CD14-positive monocyte (primary cell): Measurements from ENCODE around the gene SNAP25. TPM values are rescaled to one million over a fixed set of nuclear protein-coding genes. Genes with fewer than 3 reads are reported as not detected.

ENCODE experiments used
- DNase-seq, 3 donors: peaks; one replicate each; pipeline ENCODE4 v3.0.0-alpha.2; 2011 to 2022
- H2AFZ ChIP-seq: 2 replicates; pipeline ENCODE4 v1.6.0; 2012; ENCODE audit warnings: mild to moderate bottlenecking, low read depth, low read length, inconsistent platforms; ENCODE audit not compliant: insufficient read depth, poor library complexity, severe bottlenecking
- H3K27ac ChIP-seq, 2 donors: 1 replicate in 1 of 2; 2 replicates in 1 of 2; pipeline ENCODE4 v1.5.1; 2012 to 2013; ENCODE audit warnings: low read length in 2 of 2, control low read depth in 1 of 2, inconsistent platforms in 1 of 2, low read depth in 1 of 2, mild to moderate bottlenecking in 1 of 2
- H3K27me3 ChIP-seq, 2 donors: one replicate each; pipeline versions ENCODE4 v1.6.0 to v1.6.1; 2011 to 2013; ENCODE audit warnings: low read length in 2 of 2; ENCODE audit not compliant: control insufficient read depth in 2 of 2, insufficient read depth in 2 of 2
- H3K36me3 ChIP-seq, 2 donors: replicated peaks in 1 of 2; 1 replicate in 1 of 2; 2 replicates in 1 of 2; pipeline versions ENCODE4 v1.5.1 to v1.6.1; 2012 to 2013; ENCODE audit warnings: low read length in 2 of 2, control low read depth in 1 of 2, inconsistent platforms in 1 of 2, mild to moderate bottlenecking in 1 of 2; ENCODE audit not compliant: insufficient read depth in 2 of 2, control insufficient read depth in 1 of 2
- H3K4me1 ChIP-seq, 2 donors: 1 replicate in 1 of 2; 2 replicates in 1 of 2; pipeline versions ENCODE4 v1.5.1 to v1.6.1; 2012 to 2013; ENCODE audit warnings: low read length in 2 of 2, control low read depth in 1 of 2, inconsistent platforms in 1 of 2, mild to moderate bottlenecking in 1 of 2, moderate library complexity in 1 of 2; ENCODE audit not compliant: insufficient read depth in 2 of 2, control insufficient read depth in 1 of 2
- H3K4me2 ChIP-seq: replicated peaks from 2 replicates; pipeline ENCODE3; 2012; ENCODE audit warnings: low read length, moderate library complexity, mild to moderate bottlenecking; ENCODE audit not compliant: poor library complexity, severe bottlenecking; ENCODE audit errors: extremely low read depth
- H3K4me3 ChIP-seq, 3 experiments: fragments of 200-600 bp in 1 of 3; sonication (generic) in 1 of 3; replicated peaks in 1 of 3; 1 replicate in 2 of 3; 2 replicates in 1 of 3; pipeline ENCODE4 v1.5.1; 2011 to 2013; ENCODE audit warnings: low read length in 3 of 3, mild to moderate bottlenecking in 3 of 3, control low read depth in 2 of 3, low read depth in 2 of 3, inconsistent platforms in 1 of 3, moderate library complexity in 1 of 3
- H3K79me2 ChIP-seq: 2 replicates; pipeline ENCODE4 v1.6.0; 2012; ENCODE audit warnings: mild to moderate bottlenecking, control low read depth, inconsistent platforms, low read length, moderate library complexity; ENCODE audit not compliant: insufficient read depth
- H3K9ac ChIP-seq: 2 replicates; pipeline ENCODE4 v1.6.0; 2017; ENCODE audit warnings: low read length, mild to moderate bottlenecking; ENCODE audit not compliant: insufficient read depth, poor library complexity, severe bottlenecking
- H3K9me3 ChIP-seq, 2 donors: replicated peaks in 1 of 2; 1 replicate in 1 of 2; 2 replicates in 1 of 2; pipeline versions ENCODE4 v1.5.1 to v1.6.1; 2012 to 2013; ENCODE audit warnings: low read length in 2 of 2, control low read depth in 1 of 2; ENCODE audit not compliant: control insufficient read depth in 1 of 2, insufficient read depth in 1 of 2
- H4K20me1 ChIP-seq: 2 replicates; pipeline ENCODE4 v1.6.0; 2012; ENCODE audit warnings: mild to moderate bottlenecking, low read length, control low read depth, moderate library complexity; ENCODE audit not compliant: insufficient read depth
- H3K27ac Mint-ChIP-seq, 7 donors: one replicate each; pipeline ENCODE4 v1.8.0; 2020; ENCODE audit warnings: mild to moderate bottlenecking in 7 of 7, mixed read lengths in 7 of 7, moderate library complexity in 6 of 7, inconsistent platforms in 2 of 7
- H3K27me3 Mint-ChIP-seq, 3 donors: one replicate each; pipeline ENCODE4 v1.8.0; 2021 to 2022; ENCODE audit warnings: low read depth in 3 of 3, mild to moderate bottlenecking in 3 of 3, mixed read lengths in 3 of 3, moderate library complexity in 3 of 3, inconsistent platforms in 1 of 3
- H3K36me3 Mint-ChIP-seq, 2 donors: one replicate each; pipeline ENCODE4 v1.8.0; 2020; ENCODE audit warnings: mixed read lengths in 2 of 2, inconsistent platforms in 1 of 2, mild to moderate bottlenecking in 1 of 2
- H3K4me1 Mint-ChIP-seq: one replicate; pipeline ENCODE4 v1.8.0; 2020; ENCODE audit warnings: mild to moderate bottlenecking, mixed read lengths
- H3K4me3 Mint-ChIP-seq, 2 donors: one replicate each; pipeline ENCODE4 v1.8.0; 2020; ENCODE audit warnings: mild to moderate bottlenecking in 2 of 2, mixed read lengths in 2 of 2, moderate library complexity in 1 of 2
- H3K9me3 Mint-ChIP-seq, 7 donors: one replicate each; pipeline ENCODE4 v1.8.0; 2020 to 2022; ENCODE audit warnings: mixed read lengths in 7 of 7, mild to moderate bottlenecking in 6 of 7, moderate library complexity in 6 of 7, inconsistent platforms in 2 of 7
- WGBS: methylation state at CpG from one replicate; pipeline ENCODE4 v1.1.5; 2013; ENCODE audit warnings: missing lambda C conversion rate; ENCODE audit not compliant: insufficient coverage; 5-methylcytosine and 5-hydroxymethylcytosine counted together
- intact Hi-C, 2 donors: fragments of 100-400 bp; cut with micrococcal nuclease; formaldehyde crosslinking; loops; one replicate each; pipeline versions ENCODE4 v1.15.0 to v1.15.1; 2023
- polyA plus RNA-seq, 3 donors: library from polyadenylated mRNA; depleted of rRNA in 1 of 3; unstranded in 2 of 3; stranded (reverse) in 1 of 3; fragments of 300-500 nt in 2 of 3; fragments of >200 nt in 1 of 3; fragmentation: Illumina TruSeq in 2 of 3; gene quantifications; 1 replicate in 2 of 3; 2 replicates in 1 of 3; pipeline ENCODE4 v1.2.3, GENCODE V29; 2012 to 2021
- TF ChIP-seq, protein P1 (sequence below): fragments of 200-600 bp; IDR thresholded peaks from one replicate; pipeline ENCODE4 v1.8.0; 2022; ENCODE audit warnings: antibody characterized with exemption, mild to moderate bottlenecking

Gene SNAP25
- polyA plus RNA-seq, 3 donors: not detected

GRCh38 chr20:10178091-10178490 lies 40.5 kb upstream of the SNAP25 start:
- Histone ChIP-seq H2AFZ (no peak overlapping the region), H3K4me3 (no peak overlapping the region), H4K20me1 (no peaks in the 10 kb centered on the region), H3K27ac (no peak overlapping the region), H3K27me3 (no peaks in the 10 kb centered on the region), H3K79me2 (no peaks in the 10 kb centered on the region), H3K4me1 (no peaks in the 10 kb centered on the region), H3K9ac (no peak overlapping the region), H3K4me2 (no peak overlapping the region), H3K9me3 (no peaks in the 10 kb centered on the region), H3K36me3 (no peaks in the 10 kb centered on the region)
- intact Hi-C loops: no loop called here
- Mint-ChIP-seq H3K9me3 (peaks cover 0 to under 1% (median 0%) of the 10 kb centered on the region in 7 donors), H3K27ac (no peak overlapping the region), H3K36me3 (no peaks in the 10 kb centered on the region), H3K27me3 (peaks cover 5 to 7% (median 5%) of the 10 kb centered on the region in 3 donors), H3K4me1 (no peaks in the 10 kb centered on the region), H3K4me3 (no peak overlapping the region)
- TF ChIP-seq, protein P1, sequence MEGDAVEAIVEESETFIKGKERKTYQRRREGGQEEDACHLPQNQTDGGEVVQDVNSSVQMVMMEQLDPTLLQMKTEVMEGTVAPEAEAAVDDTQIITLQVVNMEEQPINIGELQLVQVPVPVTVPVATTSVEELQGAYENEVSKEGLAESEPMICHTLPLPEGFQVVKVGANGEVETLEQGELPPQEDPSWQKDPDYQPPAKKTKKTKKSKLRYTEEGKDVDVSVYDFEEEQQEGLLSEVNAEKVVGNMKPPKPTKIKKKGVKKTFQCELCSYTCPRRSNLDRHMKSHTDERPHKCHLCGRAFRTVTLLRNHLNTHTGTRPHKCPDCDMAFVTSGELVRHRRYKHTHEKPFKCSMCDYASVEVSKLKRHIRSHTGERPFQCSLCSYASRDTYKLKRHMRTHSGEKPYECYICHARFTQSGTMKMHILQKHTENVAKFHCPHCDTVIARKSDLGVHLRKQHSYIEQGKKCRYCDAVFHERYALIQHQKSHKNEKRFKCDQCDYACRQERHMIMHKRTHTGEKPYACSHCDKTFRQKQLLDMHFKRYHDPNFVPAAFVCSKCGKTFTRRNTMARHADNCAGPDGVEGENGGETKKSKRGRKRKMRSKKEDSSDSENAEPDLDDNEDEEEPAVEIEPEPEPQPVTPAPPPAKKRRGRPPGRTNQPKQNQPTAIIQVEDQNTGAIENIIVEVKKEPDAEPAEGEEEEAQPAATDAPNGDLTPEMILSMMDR: no peak
- DNase-seq: no peak
- no CpG with 5 or more reads among the region's 1 CpG for WGBS

GRCh38 chr20:10178727-10179313 lies 39.8 kb upstream of the SNAP25 start:
- no peaks in the 10 kb centered on the region for H3K36me3 Mint-ChIP-seq
- Histone ChIP-seq H3K4me3 (no peak overlapping the region), H3K4me2 (no peak overlapping the region), H3K9ac (no peak overlapping the region), H3K9me3 (no peaks in the 10 kb centered on the region), H3K79me2 (no peaks in the 10 kb centered on the region), H3K36me3 (no peaks in the 10 kb centered on the region), H3K27ac (no peak overlapping the region), H3K27me3 (no peaks in the 10 kb centered on the region), H3K4me1 (no peaks in the 10 kb centered on the region), H4K20me1 (no peaks in the 10 kb centered on the region), H2AFZ (no peak overlapping the region)
- no peak overlapping the region for H3K27ac Mint-ChIP-seq
- DNase-seq: no peak
- H3K4me1 Mint-ChIP-seq: no peaks in the 10 kb centered on the region
- peaks cover 0 to 3% (median 0%) of the 10 kb centered on the region in 7 donors for H3K9me3 Mint-ChIP-seq
- WGBS: no CpG with 5 or more reads among the region's 3 CpGs
- TF ChIP-seq, protein P1: no peak
- H3K27me3 Mint-ChIP-seq: peaks cover 2 to 5% (median 4%) of the 10 kb centered on the region in 3 donors
- intact Hi-C loops: no loop called here
- no peak overlapping the region for H3K4me3 Mint-ChIP-seq
